Dermis lymphatic vessel endothelial cell (primary cell): Measurements from ENCODE around the gene FLRT3. TPM values are rescaled to one million over a fixed set of nuclear protein-coding genes. Genes with fewer than 3 reads are reported as not detected.

ENCODE experiments used
- total RNA-seq: library from RNA; depleted of rRNA; stranded (reverse); fragments of >200 nt; gene quantifications from 2 replicates; pipeline ENCODE4 v1.2.1, GENCODE V29; 2014

Gene FLRT3
- total RNA-seq, result 0.33 and 1.2 TPM in 2 replicates

DNA sequence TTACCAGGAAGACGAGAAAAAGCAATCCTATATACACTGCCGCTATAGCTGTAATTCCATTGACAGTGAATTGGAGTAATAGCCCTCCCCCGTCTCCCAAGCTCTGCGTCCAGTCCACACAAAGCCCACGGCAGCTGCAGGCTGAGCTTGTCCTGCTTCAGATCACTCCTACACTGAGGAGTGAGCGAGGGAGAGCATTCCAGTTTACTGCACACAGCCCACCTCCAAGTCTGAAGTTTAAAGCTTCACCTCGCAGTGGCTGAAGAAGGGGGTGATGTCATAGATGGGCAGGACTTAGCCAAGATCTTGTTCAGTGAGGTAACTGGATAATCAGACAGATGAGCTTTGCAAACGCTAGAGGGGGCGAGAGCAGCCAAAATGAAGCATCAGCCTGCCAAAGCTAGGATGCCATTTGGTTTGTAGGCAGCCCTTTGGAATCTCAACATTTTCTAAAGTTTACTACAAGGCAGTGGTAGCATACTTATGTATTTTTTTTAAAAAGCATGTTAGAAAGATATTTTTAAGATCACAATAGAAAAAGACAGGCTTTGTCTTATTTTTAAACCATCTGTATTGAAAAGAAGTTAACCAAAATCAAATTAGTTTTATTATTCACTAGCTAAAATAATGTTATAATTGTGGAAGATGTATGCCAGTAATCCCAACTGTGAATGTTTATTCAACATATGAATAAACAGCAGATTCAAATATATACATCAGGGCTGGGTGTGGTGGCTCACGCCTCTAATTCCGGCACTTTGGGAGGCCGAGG lies at the start of gene FLRT3:
TSS of gene FLRT3 (minus strand) at position 213 of the 772 bp plus-strand sequence. CDS start 10,106 bp downstream, outside the sequence.

